SU-DHL-6 (cell line): ENCODE data around the gene ZNF775.

Experiments used
- CTCF ChIP-seq: fragments of 200-600 bp; sonication (generic); IDR thresholded peaks from one replicate; pipeline ENCODE4 v1.5.1; 2017; ENCODE audit warnings: antibody characterized with exemption, mild to moderate bottlenecking, low read length, moderate library complexity; ENCODE audit not compliant: insufficient read depth, poor library complexity, severe bottlenecking
- EZH2phosphoT487 ChIP-seq: fragments of 200-600 bp; sonication (generic), shearing (Covaris generic); conservative IDR thresholded peaks from 2 replicates; pipeline ENCODE4 v1.6.1; 2018; ENCODE audit warnings: mild to moderate bottlenecking, antibody characterized with exemption, low read length, moderate library complexity, mixed read lengths

GRCh38 chr7:150334108-150334507, 45.0 kb upstream of the ZNF775 start:
- TF ChIP-seq CTCF, result no peak
- no peak for TF ChIP-seq EZH2phosphoT487
